ENCODE data around the gene ZCCHC4. TPM values are rescaled to one million over a fixed set of nuclear protein-coding genes. Genes with fewer than 3 reads are reported as not detected.

ZCCHC4 gene
- total and polyA plus RNA-seq, 2 donors from 2014 or later: 4.3 to 8.4 TPM

DNA sequence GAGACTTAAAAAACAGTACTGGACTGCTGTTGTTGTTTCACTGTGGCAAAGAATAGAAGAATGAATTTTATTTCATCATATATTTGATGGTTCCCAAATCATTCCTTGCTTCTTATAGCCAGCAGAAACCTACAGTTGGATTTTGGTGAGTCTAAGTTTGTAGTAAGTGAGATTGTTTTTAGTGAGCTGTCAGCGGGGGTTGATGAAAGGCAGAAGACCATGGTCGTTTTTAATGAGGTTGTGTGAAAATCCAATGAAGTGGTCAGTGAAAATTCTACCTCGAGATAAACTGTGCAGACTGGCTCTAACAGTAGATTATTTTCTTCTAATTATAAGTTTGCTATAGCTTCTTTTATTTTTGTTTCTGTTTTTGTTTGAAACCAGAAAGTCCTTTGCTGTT is 100.7 kb downstream of the ZCCHC4 start:
- Histone ChIP-seq H3K9me3 (ENCODE audit: control insufficient read depth in 2 of 3, insufficient read depth in 1 of 3, low read length in 3 of 3) (no peaks in the 10 kb centered on the region), H3K27ac (ENCODE audit: low read depth in 2 of 2, low read length in 2 of 2) (no peak overlapping the region), H3K36me3 (ENCODE audit: control insufficient read depth in 2 of 3, insufficient read depth in 3 of 3, low read length in 3 of 3) (peaks cover 4 to 43% (median 27%) of the 10 kb centered on the region in 3 donors), H3K4me3 (ENCODE audit: low read length in 3 of 3) (no peak overlapping the region), H3K27me3 (ENCODE audit: control insufficient read depth, insufficient read depth, low read length) (no peaks in the 10 kb centered on the region), H3K4me1 (ENCODE audit: control insufficient read depth in 2 of 3, insufficient read depth in 2 of 3, low read depth in 1 of 3, low read length in 3 of 3) (no peaks in the 10 kb centered on the region), H3K9ac (ENCODE audit: low read length in 3 of 3) (no peak overlapping the region)
- FAIRE-seq (no peak), DNase-seq (no peak)
- intact Hi-C loops (cut with DNase I): no loop called here
- TF ChIP-seq, protein P1, sequence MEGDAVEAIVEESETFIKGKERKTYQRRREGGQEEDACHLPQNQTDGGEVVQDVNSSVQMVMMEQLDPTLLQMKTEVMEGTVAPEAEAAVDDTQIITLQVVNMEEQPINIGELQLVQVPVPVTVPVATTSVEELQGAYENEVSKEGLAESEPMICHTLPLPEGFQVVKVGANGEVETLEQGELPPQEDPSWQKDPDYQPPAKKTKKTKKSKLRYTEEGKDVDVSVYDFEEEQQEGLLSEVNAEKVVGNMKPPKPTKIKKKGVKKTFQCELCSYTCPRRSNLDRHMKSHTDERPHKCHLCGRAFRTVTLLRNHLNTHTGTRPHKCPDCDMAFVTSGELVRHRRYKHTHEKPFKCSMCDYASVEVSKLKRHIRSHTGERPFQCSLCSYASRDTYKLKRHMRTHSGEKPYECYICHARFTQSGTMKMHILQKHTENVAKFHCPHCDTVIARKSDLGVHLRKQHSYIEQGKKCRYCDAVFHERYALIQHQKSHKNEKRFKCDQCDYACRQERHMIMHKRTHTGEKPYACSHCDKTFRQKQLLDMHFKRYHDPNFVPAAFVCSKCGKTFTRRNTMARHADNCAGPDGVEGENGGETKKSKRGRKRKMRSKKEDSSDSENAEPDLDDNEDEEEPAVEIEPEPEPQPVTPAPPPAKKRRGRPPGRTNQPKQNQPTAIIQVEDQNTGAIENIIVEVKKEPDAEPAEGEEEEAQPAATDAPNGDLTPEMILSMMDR (IDR thresholded peaks at IDR 0.05; ENCODE audit: borderline replicate concordance, extremely low read depth, insufficient read depth): no peak

DNA sequence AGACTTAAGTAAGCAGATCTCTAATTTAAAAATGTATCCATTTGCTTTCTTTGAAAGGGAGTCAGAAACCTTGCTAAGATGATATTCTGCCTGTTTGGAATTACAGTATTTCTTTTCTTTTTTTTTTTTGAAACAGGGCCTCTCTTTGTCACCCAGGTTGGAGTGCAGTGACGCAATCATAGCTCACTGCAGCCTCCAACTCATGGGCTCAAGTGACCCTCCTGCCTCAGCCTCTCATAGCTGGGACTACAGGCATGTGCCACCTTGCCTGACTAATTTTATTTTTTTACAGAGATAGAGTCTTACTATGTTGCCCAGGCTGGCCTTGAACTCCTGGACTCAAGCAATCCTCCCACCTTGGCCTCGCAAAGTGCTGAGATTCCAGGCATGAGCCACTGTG is 104.4 kb downstream of the ZCCHC4 start:
- DNase-seq (no peak), FAIRE-seq (no peak)
- TF ChIP-seq, protein P1 (IDR thresholded peaks at IDR 0.05; ENCODE audit: borderline replicate concordance, extremely low read depth, insufficient read depth): no peak
- Histone ChIP-seq H3K36me3 (ENCODE audit: control insufficient read depth in 2 of 3, insufficient read depth in 3 of 3, low read length in 3 of 3) (peaks cover 2 to 20% (median 14%) of the 10 kb centered on the region in 3 donors), H3K27me3 (ENCODE audit: control insufficient read depth, insufficient read depth, low read length) (no peaks in the 10 kb centered on the region), H3K4me1 (ENCODE audit: control insufficient read depth in 2 of 3, insufficient read depth in 2 of 3, low read depth in 1 of 3, low read length in 3 of 3) (no peaks in the 10 kb centered on the region), H3K9ac (ENCODE audit: low read length in 3 of 3) (no peak overlapping the region), H3K4me3 (ENCODE audit: low read length in 3 of 3) (no peak overlapping the region), H3K9me3 (ENCODE audit: control insufficient read depth in 2 of 3, insufficient read depth in 1 of 3, low read length in 3 of 3) (no peaks in the 10 kb centered on the region), H3K27ac (ENCODE audit: low read depth in 2 of 2, low read length in 2 of 2) (no peak overlapping the region)
- intact Hi-C loops (cut with DNase I): no loop called here

Other genes with a start within 250 kb of the ZCCHC4 start
- gene SEPSECS, start 152.3 kb upstream of the ZCCHC4 start, total RNA-seq: 13.8 TPM
- 7.3 TPM for gene SEPSECS, start 152.3 kb upstream of the ZCCHC4 start, polyA plus RNA-seq (ENCODE audit: insufficient read depth, low read depth, low replicate concordance)
- 11.8 TPM for gene PI4K2B, start 78.7 kb upstream of the ZCCHC4 start, total RNA-seq
- gene PI4K2B, start 78.7 kb upstream of the ZCCHC4 start, polyA plus RNA-seq (ENCODE audit: insufficient read depth, low read depth, low replicate concordance): 7.1 TPM
- 28.4 TPM for gene ANAPC4, start 64.5 kb downstream of the ZCCHC4 start, total RNA-seq
- gene ANAPC4, start 64.5 kb downstream of the ZCCHC4 start, polyA plus RNA-seq (ENCODE audit: insufficient read depth, low read depth, low replicate concordance): 16.6 TPM

Data from kidney (tissue), 14 donors.